OCI-LY7 (cell line): ENCODE data around the gene IL12RB2.

Source experiments
- EZH2phosphoT487 ChIP-seq: fragments of 200-600 bp; sonication (generic); IDR thresholded peaks from 2 replicates; pipeline ENCODE4 v1.6.1; 2018; ENCODE audit warnings: low read depth, borderline replicate concordance, mild to moderate bottlenecking, mixed run types, antibody characterized with exemption, low read length, moderate library complexity, mixed read lengths
- TF ChIP-seq, protein P1 (sequence below): fragments of 200-600 bp; sonication (generic); conservative IDR thresholded peaks from 2 replicates; pipeline ENCODE4 v1.5.1; 2014; ENCODE audit warnings: mild to moderate bottlenecking, antibody characterized with exemption, low read length, moderate library complexity, mixed read lengths

DNA sequence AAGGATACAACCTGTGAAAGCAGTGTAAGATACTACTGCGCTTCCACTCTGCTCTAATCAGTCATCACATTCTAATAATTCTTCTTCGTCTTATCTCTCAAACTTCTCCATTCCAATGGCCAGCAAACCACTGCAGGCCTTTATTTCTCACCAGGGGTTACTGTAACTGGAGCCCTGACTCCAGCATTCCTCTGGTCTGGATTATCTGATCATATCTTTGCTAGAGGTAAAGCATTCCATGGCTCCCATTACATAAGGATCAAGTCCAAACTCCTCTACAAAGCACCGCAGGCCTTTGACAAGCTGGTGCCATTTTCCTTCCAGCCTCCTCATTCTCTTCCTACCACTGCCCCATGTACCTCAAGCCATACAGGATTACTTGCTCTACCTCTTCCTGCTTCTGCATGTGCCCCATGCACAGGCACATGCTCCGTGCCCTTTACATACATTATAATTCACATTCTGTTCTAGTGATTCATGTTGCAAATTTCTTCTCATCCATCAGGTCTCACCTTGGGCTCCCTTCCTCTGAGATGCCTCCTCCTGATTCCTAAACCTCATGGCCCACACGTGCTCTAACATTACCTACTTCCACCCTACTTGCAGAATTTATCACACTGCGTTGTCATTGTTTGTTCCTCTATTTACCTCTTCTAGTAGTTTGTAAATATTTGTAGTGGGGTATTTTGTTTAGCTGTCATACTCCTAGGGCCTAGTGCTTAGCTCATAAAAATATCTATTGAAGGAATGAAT, 131.8 kb downstream of the IL12RB2 start:
- TF ChIP-seq, protein P1, sequence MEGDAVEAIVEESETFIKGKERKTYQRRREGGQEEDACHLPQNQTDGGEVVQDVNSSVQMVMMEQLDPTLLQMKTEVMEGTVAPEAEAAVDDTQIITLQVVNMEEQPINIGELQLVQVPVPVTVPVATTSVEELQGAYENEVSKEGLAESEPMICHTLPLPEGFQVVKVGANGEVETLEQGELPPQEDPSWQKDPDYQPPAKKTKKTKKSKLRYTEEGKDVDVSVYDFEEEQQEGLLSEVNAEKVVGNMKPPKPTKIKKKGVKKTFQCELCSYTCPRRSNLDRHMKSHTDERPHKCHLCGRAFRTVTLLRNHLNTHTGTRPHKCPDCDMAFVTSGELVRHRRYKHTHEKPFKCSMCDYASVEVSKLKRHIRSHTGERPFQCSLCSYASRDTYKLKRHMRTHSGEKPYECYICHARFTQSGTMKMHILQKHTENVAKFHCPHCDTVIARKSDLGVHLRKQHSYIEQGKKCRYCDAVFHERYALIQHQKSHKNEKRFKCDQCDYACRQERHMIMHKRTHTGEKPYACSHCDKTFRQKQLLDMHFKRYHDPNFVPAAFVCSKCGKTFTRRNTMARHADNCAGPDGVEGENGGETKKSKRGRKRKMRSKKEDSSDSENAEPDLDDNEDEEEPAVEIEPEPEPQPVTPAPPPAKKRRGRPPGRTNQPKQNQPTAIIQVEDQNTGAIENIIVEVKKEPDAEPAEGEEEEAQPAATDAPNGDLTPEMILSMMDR = no peak
- TF ChIP-seq EZH2phosphoT487 = no peak
